GM12801 (cell line): Measurements from ENCODE around the gene FGFBP2.

ENCODE experiments used
- TF ChIP-seq, protein P1 (sequence below): IDR thresholded peaks from one replicate; pipeline ENCODE4 v1.5.1; 2011; ENCODE audit warnings: control low read depth; ENCODE audit not compliant: insufficient read length; ENCODE audit errors: extremely low read depth

The FGFBP2 gene

DNA sequence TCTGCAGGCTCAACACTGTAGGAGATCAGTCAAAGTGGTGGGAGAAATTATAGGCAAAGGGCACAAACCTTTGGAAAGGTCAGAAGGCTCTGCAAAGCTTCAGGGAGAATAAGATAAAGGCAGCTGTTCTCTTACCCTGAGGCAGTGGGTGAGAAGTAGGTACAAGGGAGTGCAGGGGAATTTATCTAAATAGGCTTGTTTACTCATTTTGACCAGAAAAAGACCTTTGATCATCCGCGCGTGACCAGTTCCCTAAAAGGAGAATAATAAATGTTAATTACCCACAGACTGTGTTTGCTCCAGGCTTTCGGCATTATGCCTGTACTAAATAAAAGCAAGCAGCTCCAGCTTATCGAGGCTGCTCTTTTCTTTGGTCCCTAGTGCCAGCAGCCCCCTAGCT, 9.3 kb downstream of the FGFBP2 start:
- TF ChIP-seq, protein P1, sequence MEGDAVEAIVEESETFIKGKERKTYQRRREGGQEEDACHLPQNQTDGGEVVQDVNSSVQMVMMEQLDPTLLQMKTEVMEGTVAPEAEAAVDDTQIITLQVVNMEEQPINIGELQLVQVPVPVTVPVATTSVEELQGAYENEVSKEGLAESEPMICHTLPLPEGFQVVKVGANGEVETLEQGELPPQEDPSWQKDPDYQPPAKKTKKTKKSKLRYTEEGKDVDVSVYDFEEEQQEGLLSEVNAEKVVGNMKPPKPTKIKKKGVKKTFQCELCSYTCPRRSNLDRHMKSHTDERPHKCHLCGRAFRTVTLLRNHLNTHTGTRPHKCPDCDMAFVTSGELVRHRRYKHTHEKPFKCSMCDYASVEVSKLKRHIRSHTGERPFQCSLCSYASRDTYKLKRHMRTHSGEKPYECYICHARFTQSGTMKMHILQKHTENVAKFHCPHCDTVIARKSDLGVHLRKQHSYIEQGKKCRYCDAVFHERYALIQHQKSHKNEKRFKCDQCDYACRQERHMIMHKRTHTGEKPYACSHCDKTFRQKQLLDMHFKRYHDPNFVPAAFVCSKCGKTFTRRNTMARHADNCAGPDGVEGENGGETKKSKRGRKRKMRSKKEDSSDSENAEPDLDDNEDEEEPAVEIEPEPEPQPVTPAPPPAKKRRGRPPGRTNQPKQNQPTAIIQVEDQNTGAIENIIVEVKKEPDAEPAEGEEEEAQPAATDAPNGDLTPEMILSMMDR: no peak

DNA sequence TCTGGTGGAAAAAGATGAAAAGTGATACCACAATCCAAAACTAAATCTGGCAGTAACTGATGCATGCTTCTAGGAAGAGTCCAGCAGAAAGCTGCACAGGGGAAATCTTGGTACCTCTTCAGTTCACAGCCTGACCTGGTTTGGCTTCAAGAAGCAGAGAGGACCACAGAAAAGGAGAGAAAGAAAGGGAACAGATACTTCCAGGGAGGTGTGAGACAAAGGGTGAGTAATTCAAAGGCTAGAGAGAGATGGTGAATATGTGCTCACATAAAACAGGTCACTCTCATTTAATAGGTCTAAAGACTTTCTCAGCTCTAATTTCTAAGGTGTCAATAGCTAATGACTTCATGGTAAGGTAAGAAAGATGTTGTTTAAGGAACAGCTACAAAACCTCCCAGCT, 11.2 kb downstream of the FGFBP2 start:
- TF ChIP-seq, protein P1: no peak

DNA sequence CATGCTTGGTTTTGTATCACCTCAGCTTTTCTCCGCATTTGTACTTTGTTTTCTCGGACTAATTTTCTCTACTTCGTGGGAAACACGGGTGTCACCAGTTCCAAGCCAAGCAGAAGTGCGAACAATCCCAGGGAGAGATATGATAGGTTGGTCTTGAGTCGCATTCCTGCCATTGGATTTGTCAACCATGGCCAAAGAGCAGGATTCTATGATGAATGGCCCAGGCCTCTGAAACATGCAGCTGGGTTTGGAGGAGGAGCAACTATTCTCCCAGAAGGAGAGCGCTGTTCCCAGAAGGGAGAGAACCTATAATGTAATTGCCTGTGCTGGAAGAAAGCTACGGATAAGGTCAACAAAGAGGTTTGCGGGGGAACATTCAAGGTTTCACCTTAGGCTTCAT, 14.1 kb downstream of the FGFBP2 start:
- TF ChIP-seq, protein P1: no peak

DNA sequence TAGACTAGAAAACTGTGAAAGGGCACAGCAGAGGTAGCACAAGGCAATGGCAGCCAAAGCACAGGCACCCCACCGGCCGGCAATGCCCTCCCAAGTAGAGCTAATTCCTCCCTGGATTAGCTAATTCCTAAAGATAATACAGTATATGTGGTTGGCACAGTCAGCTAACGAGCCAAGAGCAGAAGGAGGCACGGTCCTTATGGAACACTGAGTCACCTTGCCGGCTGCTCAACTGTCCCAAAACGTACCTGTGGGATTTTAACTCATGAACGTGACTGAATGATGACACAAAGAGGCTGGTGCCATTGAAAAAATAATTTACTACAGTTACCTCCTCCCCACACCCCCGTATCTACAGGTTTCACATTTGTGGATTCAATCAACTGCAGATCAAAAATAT, 15.3 kb downstream of the FGFBP2 start:
- TF ChIP-seq, protein P1: no peak

DNA sequence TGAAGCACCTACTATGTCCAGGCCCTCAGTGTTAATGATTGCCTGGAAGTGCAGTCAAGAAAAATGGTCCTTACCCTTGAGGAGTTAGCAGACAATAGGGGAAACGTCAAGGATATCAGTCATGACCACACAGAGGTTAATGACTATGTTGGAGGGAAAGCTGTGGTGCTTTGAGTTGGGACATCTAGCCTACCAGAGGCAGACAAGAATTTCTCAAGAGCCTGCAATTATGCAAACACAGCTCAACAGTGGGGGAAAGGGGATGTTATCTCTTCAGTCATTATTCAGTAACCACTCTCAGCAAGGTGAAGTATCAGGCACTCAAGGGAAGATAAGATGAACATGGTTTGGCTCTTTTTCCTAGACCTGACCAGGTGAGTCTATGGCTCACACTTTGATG, 17.5 kb downstream of the FGFBP2 start:
- TF ChIP-seq, protein P1: no peak

DNA sequence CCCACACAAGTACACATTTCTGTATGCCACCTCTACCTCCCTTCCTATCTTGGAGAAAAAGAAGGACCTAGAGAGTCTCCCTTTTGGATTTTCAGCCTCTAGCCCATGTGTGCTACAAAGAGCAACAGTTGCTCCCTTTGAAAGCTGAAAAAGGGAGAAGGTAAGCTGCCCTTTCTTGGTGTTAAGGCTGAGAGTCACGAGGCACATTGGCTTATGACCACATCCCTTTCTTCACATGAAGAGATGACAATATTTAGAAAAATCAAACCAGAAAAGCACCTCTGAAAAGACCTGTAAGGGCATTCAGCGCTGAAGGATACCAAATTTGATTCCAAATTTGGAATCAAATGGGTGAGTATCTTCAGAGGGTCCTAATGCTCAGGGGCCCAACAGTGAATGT, 18.1 kb downstream of the FGFBP2 start:
- TF ChIP-seq, protein P1: no peak

DNA sequence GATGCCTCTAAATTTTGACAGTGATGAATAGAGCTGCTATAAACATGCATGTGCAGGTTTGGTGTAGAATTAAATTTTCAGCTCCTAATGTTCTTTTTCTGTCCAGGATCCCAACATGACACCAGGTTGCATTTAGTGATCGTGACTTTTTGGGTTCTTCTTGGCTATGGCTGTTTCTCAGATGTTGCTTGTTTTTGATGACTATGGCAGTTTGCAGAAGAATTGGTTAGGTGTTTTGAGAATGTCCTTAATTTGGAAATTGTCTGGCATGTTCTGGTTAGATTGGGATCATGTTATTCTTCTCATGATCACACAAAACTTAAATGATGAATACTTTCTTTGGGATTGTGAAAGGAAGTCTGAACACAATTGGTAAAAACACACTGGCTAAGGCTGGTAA, 20.7 kb downstream of the FGFBP2 start:
- TF ChIP-seq, protein P1: no peak

DNA sequence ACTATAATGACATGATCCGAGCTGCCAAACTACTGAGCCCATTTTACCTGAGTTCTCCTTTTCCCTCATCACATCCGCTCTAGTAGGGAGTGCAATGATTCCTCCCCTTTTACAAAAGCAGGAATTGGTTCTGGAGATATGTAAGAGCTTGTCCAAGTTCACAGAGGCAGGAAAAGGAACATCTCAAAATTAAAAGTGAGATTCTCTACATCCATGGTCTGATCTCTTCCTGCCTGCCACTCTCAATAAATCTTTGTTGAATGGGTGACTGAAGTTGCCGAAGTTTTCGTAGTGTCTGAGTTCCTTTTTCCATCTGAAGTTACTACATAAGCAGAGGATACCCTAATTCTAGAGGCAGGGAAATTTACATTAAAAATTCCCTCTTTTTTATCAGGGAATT, 24.3 kb downstream of the FGFBP2 start, which contains the start of gene FGFBP1:
TSS of gene FGFBP1 (minus strand) at position 101 of the 400 bp plus-strand sequence. CDS start 2,108 bp downstream, outside the sequence.
- TF ChIP-seq, protein P1: no peak
